Measurements from ENCODE around the gene ARHGAP23.

The ARHGAP23 gene

DNA sequence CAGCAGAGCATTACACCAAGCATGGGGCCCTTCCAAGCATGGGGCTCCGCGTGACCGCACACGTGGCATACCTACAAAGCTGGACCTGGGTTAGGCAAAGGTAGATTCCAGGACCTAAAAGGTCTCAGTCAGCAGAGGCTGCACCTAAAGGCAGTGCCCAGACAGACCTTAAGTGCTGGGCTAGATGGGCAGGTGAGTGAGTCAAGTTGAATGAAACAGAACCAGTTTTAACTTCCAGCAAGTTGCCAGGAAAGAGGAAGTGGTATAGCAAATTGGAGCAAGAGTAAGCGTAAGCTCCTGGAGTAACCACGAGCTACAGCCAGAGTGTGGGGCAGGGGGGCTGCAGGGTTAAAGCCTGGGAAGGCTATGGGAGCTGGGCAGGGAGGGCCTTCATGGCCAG, 128.0 kb downstream of the ARHGAP23 start:
- DNase-seq: no peak

DNA sequence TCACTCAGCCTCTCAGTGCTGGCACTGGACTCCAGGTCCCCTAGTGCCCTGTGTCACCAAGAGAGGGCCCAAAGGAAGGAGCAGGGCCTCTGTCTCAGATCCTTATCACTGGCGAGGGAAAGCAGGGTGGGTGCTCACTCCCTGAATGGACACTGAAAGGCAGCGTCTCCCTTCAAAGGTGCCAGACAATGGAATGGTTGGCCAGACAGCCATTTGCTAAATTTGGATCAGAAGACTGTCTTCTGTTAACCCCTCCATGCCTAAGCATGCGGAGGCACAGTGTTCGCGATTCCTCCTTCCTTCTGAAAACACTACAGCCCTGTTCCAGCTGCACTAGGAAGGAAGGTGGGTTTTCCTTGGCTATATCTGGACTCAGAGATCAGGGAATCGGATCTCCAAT, 129.1 kb downstream of the ARHGAP23 start:
- DNase-seq: no peak

DNA sequence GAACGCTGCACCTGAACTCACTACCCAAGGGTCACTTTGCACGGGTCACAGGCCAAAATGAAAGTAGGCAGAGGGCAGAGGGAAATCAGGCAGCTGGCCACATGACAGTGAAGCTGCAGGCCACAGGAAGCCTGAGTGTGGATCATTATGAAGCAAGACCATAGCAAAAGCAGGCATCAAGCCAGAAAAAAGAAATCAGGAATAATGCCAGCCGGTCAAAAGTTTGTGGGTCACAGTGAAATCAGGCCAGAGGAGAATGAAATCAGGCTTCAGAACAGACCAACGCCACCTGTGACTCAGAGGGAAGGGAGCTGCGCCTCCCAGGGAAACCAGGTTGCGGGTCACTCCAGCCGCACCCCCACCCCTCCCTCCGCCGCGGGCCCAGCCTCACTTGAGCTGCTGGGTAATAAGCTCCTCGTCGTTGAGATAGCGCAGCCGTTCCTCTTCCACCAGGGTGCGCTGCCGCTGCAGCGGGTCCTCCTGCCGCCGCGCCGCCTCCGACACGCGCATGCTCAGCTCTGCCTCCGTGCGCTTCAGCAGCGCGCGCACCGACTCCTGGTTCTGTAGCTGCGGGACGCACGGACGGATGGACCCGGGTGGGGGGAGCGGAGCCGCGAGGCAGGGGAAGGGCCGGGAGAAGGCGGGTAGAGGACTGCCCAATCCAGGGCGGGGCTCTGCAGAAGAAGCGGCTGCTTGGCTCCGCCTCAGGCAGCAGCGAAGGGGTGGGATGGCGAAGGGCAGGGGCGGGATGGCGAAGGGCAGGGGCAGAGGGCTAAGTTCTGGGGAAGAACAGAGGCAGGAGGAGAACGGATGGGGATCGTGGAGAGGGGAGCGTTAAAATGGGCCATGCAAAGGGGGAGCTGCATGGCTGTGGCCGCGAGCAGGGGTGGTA, 129.8 kb downstream of the ARHGAP23 start:
- DNase-seq: peak; percentile 94 to 98

DNA sequence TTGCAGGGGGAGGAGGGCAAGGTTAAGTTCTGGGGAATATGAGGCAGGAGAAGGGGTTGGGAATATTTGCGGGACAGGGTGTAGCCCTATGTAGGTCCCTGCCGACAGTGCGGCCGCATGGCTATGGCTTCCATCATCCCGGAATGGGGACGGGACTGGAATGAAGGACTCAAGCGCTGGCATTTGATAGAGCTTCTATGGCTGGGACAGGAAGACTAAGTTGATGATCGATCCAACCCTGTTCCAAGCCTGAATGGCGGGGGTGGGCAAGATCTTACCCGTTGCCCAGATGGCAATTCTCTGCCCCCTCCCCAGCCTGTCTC, 130.4 kb downstream of the ARHGAP23 start:
- no peak for DNase-seq

DNA sequence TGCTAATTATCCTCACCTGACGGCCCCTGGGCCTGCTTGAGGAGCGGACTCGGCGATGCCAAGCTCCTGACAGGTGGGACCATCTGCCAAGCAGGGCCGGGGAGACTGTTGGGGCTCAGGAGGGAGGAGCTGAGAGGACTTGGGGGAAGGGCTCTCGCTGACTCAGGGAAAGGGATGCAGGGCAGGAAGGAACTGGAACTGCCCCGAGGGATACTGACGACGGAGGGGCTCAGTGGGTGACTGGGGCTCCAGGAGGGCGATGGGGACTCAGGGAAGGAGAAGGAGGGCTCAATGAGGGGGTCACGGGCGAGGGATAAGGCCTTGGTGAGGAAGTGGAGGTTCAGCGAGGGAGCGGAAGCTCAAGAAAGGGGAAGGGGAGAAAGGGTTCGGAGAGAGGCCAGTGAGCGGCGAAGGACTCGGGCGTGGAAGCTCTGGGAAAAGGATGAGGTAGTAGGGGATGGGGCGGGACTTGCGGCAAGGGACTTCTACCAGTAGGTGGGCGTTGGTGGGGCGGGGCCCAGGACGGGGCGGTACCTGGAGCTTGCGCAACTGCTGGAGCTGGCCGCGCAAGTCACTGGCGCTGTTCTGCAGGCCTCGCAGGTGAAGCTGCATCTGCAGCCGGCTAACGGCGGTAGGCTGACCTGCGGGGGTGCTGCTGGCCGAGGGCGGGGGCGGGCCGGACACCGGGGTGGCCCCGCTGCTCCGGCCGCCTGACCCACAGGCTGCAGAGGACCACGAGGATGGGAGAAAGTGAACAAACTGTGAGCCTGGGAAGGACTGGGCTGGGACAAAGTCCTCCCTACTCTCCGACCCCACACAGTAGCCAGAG, 131.0 kb downstream of the ARHGAP23 start:
- peak; percentile 79 to 90 for DNase-seq

DNA sequence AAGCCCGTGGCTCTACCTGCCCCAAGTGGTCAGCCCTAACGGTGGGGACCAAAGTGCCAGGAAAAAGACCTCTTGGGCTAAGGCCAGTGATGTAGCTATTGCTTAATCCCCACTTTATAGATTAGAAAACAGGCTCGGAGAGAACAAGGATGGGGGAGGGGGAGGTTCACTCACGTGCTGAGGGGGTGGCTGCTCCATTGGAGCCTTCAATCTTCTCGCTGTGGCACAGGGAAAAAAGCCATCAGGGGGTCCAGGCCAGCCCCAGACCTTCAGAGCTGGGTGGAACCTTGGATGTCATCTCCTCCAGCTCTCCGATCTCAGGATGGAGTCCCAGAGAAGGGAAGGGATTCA, 131.6 kb downstream of the ARHGAP23 start:
- no peak for DNase-seq

GRCh38 chr17:38560503-38561318, 132.4 kb downstream of the ARHGAP23 start:
- DNase-seq: no peak

GRCh38 chr17:38561416-38562214, 133.4 kb downstream of the ARHGAP23 start:
- DNase-seq: no peak
